ENCODE data around the gene ZNF211.

The ZNF211 gene

GRCh38 chr19:57637379-57637778, 4.4 kb downstream of the ZNF211 start:
- ChIA-PET POLR2A (no interaction called here), CTCF (no interaction called here)
- no peak for DNase-seq (ENCODE audit: extremely low spot score)
- no peak for TF ChIP-seq CTCF (IDR thresholded peaks at IDR 0.05; ENCODE audit: control extremely low read depth, extremely low read depth, low read depth, missing control alignments)

- ChIA-PET CTCF (interaction anchor here (1.0 kb wide), 1 partner anchor 22 kb away, joined by 3 read pairs; no protein-coding TSS in a partner anchor), POLR2A (no interaction called here)
These were observed 8.8 kb downstream of the ZNF211 start for GRCh38 chr19:57641715-57642234.

GRCh38 chr19:57642396-57643046, 9.6 kb downstream of the ZNF211 start:
- DNase-seq (ENCODE audit: extremely low spot score): no peak
- ChIA-PET POLR2A (no interaction called here), CTCF (interaction anchor here (1.0 to 1.6 kb wide), 2 partner anchors 9 to 21 kb away, joined by 3 to 5 read pairs; no protein-coding TSS in a partner anchor)
- no peak for TF ChIP-seq CTCF (IDR thresholded peaks at IDR 0.05; ENCODE audit: control extremely low read depth, extremely low read depth, low read depth, missing control alignments)

More at GRCh38 chr19:57641715-57642234, 8.8 kb downstream of the ZNF211 start:
- TF ChIP-seq CTCF (IDR thresholded peaks at IDR 0.05; ENCODE audit: control extremely low read depth, extremely low read depth, low read depth, missing control alignments): no peak
- no peak for DNase-seq (ENCODE audit: extremely low spot score)

GRCh38 chr19:57643734-57644133, 10.8 kb downstream of the ZNF211 start:
- ChIA-PET CTCF (interaction anchor here (1.6 kb wide), 1 partner anchor 8 kb away, joined by 5 read pairs; no protein-coding TSS in a partner anchor), POLR2A (no interaction called here)
- no peak for DNase-seq (ENCODE audit: extremely low spot score)
- no peak for TF ChIP-seq CTCF (IDR thresholded peaks at IDR 0.05; ENCODE audit: control extremely low read depth, extremely low read depth, low read depth, missing control alignments)

GRCh38 chr19:57648331-57649003, 15.5 kb downstream of the ZNF211 start:
- CTCF ChIA-PET: no interaction called here

GRCh38 chr19:57651654-57651996, 18.7 kb downstream of the ZNF211 start:
- CTCF ChIA-PET: interaction anchor here (1.6 kb wide), 1 partner anchor 9 kb away, joined by 5 read pairs; no protein-coding TSS in a partner anchor
- TF ChIP-seq CTCF (IDR thresholded peaks at IDR 0.05; ENCODE audit: control extremely low read depth, extremely low read depth, low read depth, missing control alignments): no peak
- POLR2A ChIA-PET: no interaction called here
- no peak for DNase-seq (ENCODE audit: extremely low spot score)

More at GRCh38 chr19:57648331-57649003, 15.5 kb downstream of the ZNF211 start:
- no peak for TF ChIP-seq CTCF (IDR thresholded peaks at IDR 0.05; ENCODE audit: control extremely low read depth, extremely low read depth, low read depth, missing control alignments)
- POLR2A ChIA-PET: no interaction called here
- no peak for DNase-seq (ENCODE audit: extremely low spot score)
